H1 (cell line): ENCODE data around the gene DHCR7. TPM values are rescaled to one million over a fixed set of nuclear protein-coding genes. Genes with fewer than 3 reads are reported as not detected.

Experiments used
- ATF2 ChIP-seq: IDR thresholded peaks from 2 replicates; pipeline ENCODE4 v1.6.1; 2012; ENCODE audit warnings: low read length, inconsistent platforms
- TAF7 ChIP-seq: optimal IDR thresholded peaks from 2 replicates; pipeline ENCODE3; 2011; ENCODE audit warnings: low read depth, mild to moderate bottlenecking, inconsistent platforms, low read length, moderate library complexity, borderline replicate concordance
- polyA plus RNA-seq, 7 experiments: library from polyadenylated mRNA; depleted of rRNA in 3 of 7; stranded (reverse) in 5 of 7; unstranded in 2 of 7; fragments of >200 nt in 5 of 7; fragments of 200-250 nt in 2 of 7; gene quantifications; 1 replicate in 5 of 7; 2 replicates in 1 of 7; 4 replicates in 1 of 7; pipeline versions ENCODE4 v1.2.1 to v1.2.3, GENCODE V29; 2011 to 2013; ENCODE audit warnings: missing spikeins in 2 of 7, mixed read lengths in 2 of 7
- total RNA-seq: library from RNA; stranded (reverse); fragmentation: NEBNext Ultra II Directional; extraction: Animal tissue kit (Norgen Biotek cat#: 25700); gene quantifications from 2 replicates; pipeline ENCODE4 v1.2.1, GENCODE V29; 2021

The DHCR7 gene
- total and polyA plus RNA-seq, 2 of the 8 experiments (the other 6 are each of a cell fraction or from before 2014, with no cell fraction given), result 144 to 157 TPM

- no peak for TF ChIP-seq ATF2
- no peak for TF ChIP-seq TAF7
These were observed 1.1 kb downstream of the DHCR7 start (continued) for GRCh38 chr11:71446942-71447688.
